SK-MEL-5 (cell line): ENCODE data around the gene AMOTL2. TPM values are rescaled to one million over a fixed set of nuclear protein-coding genes. Genes with fewer than 3 reads are reported as not detected.

Source experiments
- DNase-seq: peaks from one replicate; pipeline ENCODE4 v3.0.0-alpha.2; 2016; ENCODE audit warnings: low read depth, low spot score
- in situ Hi-C: cut with HindIII; loops from 2 replicates; pipeline ENCODE4 v1.10.0; 2016; ENCODE audit warnings: low sequenced_read_pairs, high pct_unique_total_duplicates, low pct_unique_long_range_greater_than_20kb
- total RNA-seq: library from RNA; depleted of rRNA; stranded (reverse); fragments of >200 nt; shearing (Covaris generic); gene quantifications from 2 replicates; pipeline ENCODE4 v1.2.3, GENCODE V29; 2014

Gene AMOTL2
- total RNA-seq, 1 experiment from 2014 or later = 12.1 TPM

- in situ Hi-C loops = no loop called here
- DNase-seq = no peak
These were observed 43.1 kb downstream of the AMOTL2 start for GRCh38 chr3:134330883-134331810.

GRCh38 chr3:134328846-134329245 is 45.4 kb downstream of the AMOTL2 start:
- DNase-seq = no peak
- in situ Hi-C loops = no loop called here

- in situ Hi-C loops = no loop called here
- DNase-seq = peak; percentile 35
These were observed 46.1 kb downstream of the AMOTL2 start for GRCh38 chr3:134328147-134328591.

GRCh38 chr3:134327594-134327975 is 46.7 kb downstream of the AMOTL2 start:
- no peak for DNase-seq
- in situ Hi-C loops = no loop called here

GRCh38 chr3:134326760-134327593 is 47.3 kb downstream of the AMOTL2 start:
- DNase-seq = peak; percentile 71
- in situ Hi-C loops = no loop called here

- no peak for DNase-seq
- in situ Hi-C loops = no loop called here
These were observed 48.1 kb downstream of the AMOTL2 start for GRCh38 chr3:134326126-134326525.

GRCh38 chr3:134325706-134326105 is 48.5 kb downstream of the AMOTL2 start:
- in situ Hi-C loops = no loop called here
- no peak for DNase-seq

GRCh38 chr3:134325061-134325705 is 49.1 kb downstream of the AMOTL2 start:
- DNase-seq = no peak
- in situ Hi-C loops = no loop called here

GRCh38 chr3:134323966-134324962 is 50.0 kb downstream of the AMOTL2 start:
- DNase-seq = no peak
- in situ Hi-C loops = no loop called here

GRCh38 chr3:134322286-134322685 is 52.0 kb downstream of the AMOTL2 start:
- no peak for DNase-seq
- in situ Hi-C loops = no loop called here

- in situ Hi-C loops = no loop called here
- no peak for DNase-seq
These were observed 53.5 kb downstream of the AMOTL2 start for GRCh38 chr3:134320749-134321148.

GRCh38 chr3:134319931-134320330 is 54.3 kb downstream of the AMOTL2 start:
- in situ Hi-C loops = no loop called here
- DNase-seq = no peak

GRCh38 chr3:134318166-134318565 is 56.1 kb downstream of the AMOTL2 start:
- in situ Hi-C loops = no loop called here
- no peak for DNase-seq

GRCh38 chr3:134317106-134317947 is 56.9 kb downstream of the AMOTL2 start:
- DNase-seq = no peak
- in situ Hi-C loops = no loop called here

GRCh38 chr3:134315286-134316106 is 58.8 kb downstream of the AMOTL2 start:
- DNase-seq = no peak
- in situ Hi-C loops = no loop called here
